Stimulated activated CD8-positive, alpha-beta memory T cell treated with anti-CD3 and anti-CD28 coated beads, Interleukin-12 subunit alpha, Interleukin-12 subunit beta, amount 100 ng/mL, for 4 hours (primary cell): ENCODE results near the gene AGAP3.

Experiments used
- DNase-seq: peaks from one replicate; pipeline ENCODE4 v3.0.0-alpha.2; 2020; ENCODE audit warnings: low read depth

AGAP3 gene

GRCh38 chr7:151110236-151110940 lies 24.1 kb downstream of the AGAP3 start:
- DNase-seq = no peak

- DNase-seq = peak; percentile 48
Measured at GRCh38 chr7:151110941-151111645, 24.8 kb downstream of the AGAP3 start.

GRCh38 chr7:151113344-151114150 lies 27.3 kb downstream of the AGAP3 start:
- DNase-seq = no peak

- no peak for DNase-seq
Measured at GRCh38 chr7:151114151-151115090, 28.1 kb downstream of the AGAP3 start.

GRCh38 chr7:151115121-151115835 lies 29.0 kb downstream of the AGAP3 start:
- no peak for DNase-seq

- no peak for DNase-seq
Measured at GRCh38 chr7:151115836-151116418, 29.7 kb downstream of the AGAP3 start.

GRCh38 chr7:151116603-151117440 lies 30.5 kb downstream of the AGAP3 start:
- no peak for DNase-seq

GRCh38 chr7:151117565-151117964 lies 31.3 kb downstream of the AGAP3 start:
- no peak for DNase-seq

- no peak for DNase-seq
Measured at GRCh38 chr7:151118108-151119054, 32.1 kb downstream of the AGAP3 start.

GRCh38 chr7:151119055-151119415 lies 32.8 kb downstream of the AGAP3 start:
- DNase-seq = no peak

GRCh38 chr7:151119902-151120301 lies 33.6 kb downstream of the AGAP3 start:
- no peak for DNase-seq

- no peak for DNase-seq
Measured at GRCh38 chr7:151120896-151121295, 34.6 kb downstream of the AGAP3 start.

GRCh38 chr7:151121380-151122170 lies 35.3 kb downstream of the AGAP3 start:
- no peak for DNase-seq

GRCh38 chr7:151122276-151122675 lies 36.0 kb downstream of the AGAP3 start:
- DNase-seq = no peak

- DNase-seq = no peak
Measured at GRCh38 chr7:151122796-151123157, 36.5 kb downstream of the AGAP3 start.

- DNase-seq = no peak
Measured at GRCh38 chr7:151123158-151123821, 37.0 kb downstream of the AGAP3 start.

GRCh38 chr7:151123822-151124464 lies 37.7 kb downstream of the AGAP3 start:
- DNase-seq = peak; percentile 57
